ENCODE data around the gene DHRS7B. TPM values are rescaled to one million over a fixed set of nuclear protein-coding genes. Genes with fewer than 3 reads are reported as not detected.
"Not testable (repeated sequence)": the region's sequence is repeated elsewhere in the genome, so short reads cannot be mapped to it uniquely, and the experiment has no call there.

The DHRS7B gene
- total RNA-seq, 2 experiments from 2014 or later = 12.8 to 15.0 TPM

GRCh38 chr17:21094298-21094704 lies 32.5 kb upstream of the DHRS7B start:
- ChIA-PET POLR2A (no interaction called here), CTCF (interaction anchor here (0.6 to 0.7 kb wide), 3 partner anchors 11 to 112 kb away, joined by 3 to 4 read pairs (median 3); no protein-coding TSS in a partner anchor)
- Mint-ChIP-seq H3K27me3 (no peaks in the 10 kb centered on the region), H3K9me3 (ENCODE audit: low read depth) (no peaks in the 10 kb centered on the region), H3K36me3 (ENCODE audit: low read depth) (no peaks in the 10 kb centered on the region), H3K4me3 (no peak overlapping the region), H3K27ac (no peak overlapping the region), H3K4me1 (peaks cover 2% of the 10 kb centered on the region)
- ATAC-seq (no peak), DNase-seq (no peak)
- intact Hi-C loops (cut with DNase I, micrococcal nuclease) = no loop called here

- intact Hi-C loops (cut with DNase I, micrococcal nuclease) = loop anchor here in 1 of 2 experiments (5.0 kb wide), 1 partner anchor 227 kb away; no protein-coding TSS in a partner anchor
- ChIA-PET CTCF (no interaction called here), POLR2A (no interaction called here)
- no peak overlapping the region for H3K27ac Mint-ChIP-seq
- H3K4me3 Mint-ChIP-seq = no peak overlapping the region
- no peaks in the 10 kb centered on the region for H3K27me3 Mint-ChIP-seq
- peak; percentile 12 for DNase-seq
- H3K4me1 Mint-ChIP-seq = peaks cover 2% of the 10 kb centered on the region
- no peaks in the 10 kb centered on the region for H3K9me3 Mint-ChIP-seq (ENCODE audit: low read depth)
- ATAC-seq = no peak
- H3K36me3 Mint-ChIP-seq (ENCODE audit: low read depth) = no peaks in the 10 kb centered on the region
These were observed 31.0 kb upstream of the DHRS7B start for GRCh38 chr17:21095735-21096134.

- H3K36me3 Mint-ChIP-seq (ENCODE audit: low read depth) = no peaks in the 10 kb centered on the region
- ATAC-seq (no peak), DNase-seq (no peak)
- intact Hi-C loops (cut with DNase I, micrococcal nuclease) = loop anchor here in 1 of 2 experiments (5.0 kb wide), 1 partner anchor 225 kb away; no protein-coding TSS in a partner anchor
- H3K4me1 Mint-ChIP-seq = peaks cover 2% of the 10 kb centered on the region
- no peak overlapping the region for H3K4me3 Mint-ChIP-seq
- H3K9me3 Mint-ChIP-seq (ENCODE audit: low read depth) = no peaks in the 10 kb centered on the region
- no peak overlapping the region for H3K27ac Mint-ChIP-seq
- ChIA-PET POLR2A (no interaction called here), CTCF (no interaction called here)
- H3K27me3 Mint-ChIP-seq = no peaks in the 10 kb centered on the region
These were observed 29.9 kb upstream of the DHRS7B start for GRCh38 chr17:21096874-21097273.

- H3K9me3 Mint-ChIP-seq (ENCODE audit: low read depth) = no peaks in the 10 kb centered on the region
- no peaks in the 10 kb centered on the region for H3K36me3 Mint-ChIP-seq (ENCODE audit: low read depth)
- H3K4me1 Mint-ChIP-seq = peaks cover 2% of the 10 kb centered on the region
- H3K27ac Mint-ChIP-seq = peak overlapping the region; percentile 92
- POLR2A ChIA-PET = interaction anchor here (0.6 to 1.9 kb wide), 7 partner anchors 39 to 368 kb away, joined by 3 to 16 read pairs (median 4); partner anchors contain the start of gene USP22
- H3K4me3 Mint-ChIP-seq = peak overlapping the region; percentile 94
- peak; percentile 99 for ATAC-seq
- CTCF ChIA-PET = interaction anchor here (0.6 to 2.7 kb wide), 24 partner anchors 9 to 298 kb away, joined by 3 to 26 read pairs (median 4); partner anchors contain the start of genes DHRS7B and USP22
- DNase-seq = peak; percentile 89
- no peaks in the 10 kb centered on the region for H3K27me3 Mint-ChIP-seq
- intact Hi-C loops (cut with DNase I, micrococcal nuclease) = loop anchor here (1.0 to 5.0 kb wide), 9 partner anchors 27 to 452 kb away; partner anchors contain the start of genes DHRS7B (in 2 of the 2), USP22 (in 2 of the 2) and TMEM11 (in 1 of the 2)
These were observed 27.7 kb upstream of the DHRS7B start for GRCh38 chr17:21098934-21099689.

- no peaks in the 10 kb centered on the region for H3K9me3 Mint-ChIP-seq (ENCODE audit: low read depth)
- H3K4me1 Mint-ChIP-seq = peaks cover 2% of the 10 kb centered on the region
- CTCF ChIA-PET = interaction anchor here (0.6 to 1.9 kb wide), 4 partner anchors 21 to 157 kb away, joined by 3 to 8 read pairs (median 4); no protein-coding TSS in a partner anchor
- DNase-seq (no peak), ATAC-seq (no peak)
- H3K27ac Mint-ChIP-seq = no peak overlapping the region
- H3K4me3 Mint-ChIP-seq = no peak overlapping the region
- H3K27me3 Mint-ChIP-seq = no peaks in the 10 kb centered on the region
- intact Hi-C loops (cut with DNase I, micrococcal nuclease) = no loop called here
- POLR2A ChIA-PET = no interaction called here
- no peaks in the 10 kb centered on the region for H3K36me3 Mint-ChIP-seq (ENCODE audit: low read depth)
These were observed 26.1 kb upstream of the DHRS7B start for GRCh38 chr17:21100636-21101035.

GRCh38 chr17:21104608-21105007 lies 22.2 kb upstream of the DHRS7B start:
- CTCF ChIA-PET = interaction anchor here (1.9 to 2.3 kb wide), 2 partner anchors 15 to 17 kb away, joined by 5 to 6 read pairs; no protein-coding TSS in a partner anchor
- intact Hi-C loops (cut with DNase I, micrococcal nuclease) = no loop called here
- no peaks in the 10 kb centered on the region for H3K9me3 Mint-ChIP-seq (ENCODE audit: low read depth)
- H3K27ac Mint-ChIP-seq = no peak overlapping the region
- no peak for ATAC-seq
- H3K4me1 Mint-ChIP-seq = no peaks in the 10 kb centered on the region
- H3K27me3 Mint-ChIP-seq = no peaks in the 10 kb centered on the region
- no peaks in the 10 kb centered on the region for H3K36me3 Mint-ChIP-seq (ENCODE audit: low read depth)
- POLR2A ChIA-PET = no interaction called here
- H3K4me3 Mint-ChIP-seq = no peak overlapping the region
- no peak for DNase-seq

- DNase-seq (no peak), ATAC-seq (no peak)
- ChIA-PET CTCF (interaction anchor here (1.9 to 2.3 kb wide), 2 partner anchors 14 to 16 kb away, joined by 5 to 6 read pairs; no protein-coding TSS in a partner anchor), POLR2A (no interaction called here)
- Mint-ChIP-seq H3K27ac (no peak overlapping the region), H3K9me3 (ENCODE audit: low read depth) (no peaks in the 10 kb centered on the region), H3K4me1 (no peaks in the 10 kb centered on the region), H3K4me3 (no peak overlapping the region), H3K27me3 (no peaks in the 10 kb centered on the region), H3K36me3 (ENCODE audit: low read depth) (no peaks in the 10 kb centered on the region)
- intact Hi-C loops (cut with DNase I, micrococcal nuclease) = no loop called here
These were observed 21.5 kb upstream of the DHRS7B start for GRCh38 chr17:21105064-21105894.

GRCh38 chr17:21106316-21106715 lies 20.4 kb upstream of the DHRS7B start:
- Mint-ChIP-seq H3K4me3 (no peak overlapping the region), H3K9me3 (ENCODE audit: low read depth) (no peaks in the 10 kb centered on the region), H3K27ac (no peak overlapping the region), H3K4me1 (no peaks in the 10 kb centered on the region), H3K36me3 (ENCODE audit: low read depth) (no peaks in the 10 kb centered on the region), H3K27me3 (no peaks in the 10 kb centered on the region)
- ChIA-PET POLR2A (no interaction called here), CTCF (interaction anchor here (0.8 kb wide), 1 partner anchor 13 kb away, joined by 3 read pairs; no protein-coding TSS in a partner anchor)
- DNase-seq (no peak), ATAC-seq (no peak)
- intact Hi-C loops (cut with DNase I, micrococcal nuclease) = no loop called here

- POLR2A ChIA-PET; DNase-seq; H3K4me1 Mint-ChIP-seq; H3K9me3 Mint-ChIP-seq (ENCODE audit: low read depth); H3K27me3 Mint-ChIP-seq; H3K27ac Mint-ChIP-seq; ATAC-seq; intact Hi-C loops (cut with DNase I, micrococcal nuclease); H3K36me3 Mint-ChIP-seq (ENCODE audit: low read depth); H3K4me3 Mint-ChIP-seq: not testable (repeated sequence)
- CTCF ChIA-PET = interaction anchor here (0.8 kb wide), 1 partner anchor 14 kb away, joined by 3 read pairs; no protein-coding TSS in a partner anchor
These were observed 19.6 kb upstream of the DHRS7B start for GRCh38 chr17:21107067-21107650.

- H3K4me3 Mint-ChIP-seq = no peak overlapping the region
- POLR2A ChIA-PET = no interaction called here
These were observed 18.1 kb upstream of the DHRS7B start for GRCh38 chr17:21108651-21109050.

More at GRCh38 chr17:21108651-21109050, 18.1 kb upstream of the DHRS7B start:
- H3K27ac Mint-ChIP-seq = no peak overlapping the region
- intact Hi-C loops (cut with DNase I, micrococcal nuclease) = no loop called here
- CTCF ChIA-PET = interaction anchor here (0.7 to 2.1 kb wide), 7 partner anchors 9 to 348 kb away, joined by 3 to 8 read pairs (median 3); no protein-coding TSS in a partner anchor
- no peaks in the 10 kb centered on the region for H3K36me3 Mint-ChIP-seq (ENCODE audit: low read depth)
- ATAC-seq (no peak), DNase-seq (no peak)
- H3K4me1 Mint-ChIP-seq = no peaks in the 10 kb centered on the region
- H3K9me3 Mint-ChIP-seq (ENCODE audit: low read depth) = no peaks in the 10 kb centered on the region
- H3K27me3 Mint-ChIP-seq = no peaks in the 10 kb centered on the region
